ENCODE results near the gene OSBPL8.

GRCh38 chr12:76449583-76449982 is 110.0 kb downstream of the OSBPL8 start:
- TF ChIP-seq TAF1 (IDR thresholded peaks at IDR 0.05; ENCODE audit: borderline replicate concordance, low read depth, low read length) (no peak), EZH2 (IDR thresholded peaks at IDR 0.05; ENCODE audit: borderline replicate concordance, control insufficient read depth, low read depth, low read length) (no peak), SMARCA5 (IDR thresholded peaks at IDR 0.05) (no peak), POLR2AphosphoS5 (IDR thresholded peaks at IDR 0.05; ENCODE audit: low read length) (no peak), POLR2A (IDR thresholded peaks at IDR 0.05; ENCODE audit: low read depth, low read length) (no peak), CTCF (IDR thresholded peaks at IDR 0.05 in 2 of 3, conservative IDR thresholded peaks at IDR 0.05 in 1 of 3; ENCODE audit: control insufficient read depth in 2 of 3, extremely low read depth in 1 of 3, insufficient read depth in 1 of 3, low read depth in 3 of 3, low read length in 3 of 3) (no peak), SP1 (IDR thresholded peaks at IDR 0.05; ENCODE audit: low read depth, low read length) (no peak), ATF7 (IDR thresholded peaks at IDR 0.05; ENCODE audit: low read depth) (no peak)

Data from GM12878 (cell line).